Left lobe of liver (tissue), 2 donors: Measurements from ENCODE around the gene FOXO1. TPM values are rescaled to one million over a fixed set of nuclear protein-coding genes. Genes with fewer than 3 reads are reported as not detected.
A peak's percentile ranks its signal among the peaks of the same experiment; 100 is the strongest.

Source experiments
- ATAC-seq: fragments of 200-7000 bp; cut with Tn5 transposase; one replicate; pipeline ENCODE4 v1.9.1; 2020; ENCODE audit warnings: mild to moderate bottlenecking, moderate library complexity
- DNase-seq: peaks from one replicate; pipeline ENCODE4 v3.0.0-alpha.2; 2020; ENCODE audit warnings: low spot score
- total RNA-seq: library from RNA; stranded (reverse); gene quantifications from one replicate; pipeline ENCODE4 v1.2.1, GENCODE V29; 2021
- donor health status: DM: no; HTN: no; CAD: no; lungs with moderate emphysema.
- donor health status: DM: no; HTN: yes; CAD: no.

Gene FOXO1
- total RNA-seq, 1 donor from 2014 or later: 13.3 TPM

DNA sequence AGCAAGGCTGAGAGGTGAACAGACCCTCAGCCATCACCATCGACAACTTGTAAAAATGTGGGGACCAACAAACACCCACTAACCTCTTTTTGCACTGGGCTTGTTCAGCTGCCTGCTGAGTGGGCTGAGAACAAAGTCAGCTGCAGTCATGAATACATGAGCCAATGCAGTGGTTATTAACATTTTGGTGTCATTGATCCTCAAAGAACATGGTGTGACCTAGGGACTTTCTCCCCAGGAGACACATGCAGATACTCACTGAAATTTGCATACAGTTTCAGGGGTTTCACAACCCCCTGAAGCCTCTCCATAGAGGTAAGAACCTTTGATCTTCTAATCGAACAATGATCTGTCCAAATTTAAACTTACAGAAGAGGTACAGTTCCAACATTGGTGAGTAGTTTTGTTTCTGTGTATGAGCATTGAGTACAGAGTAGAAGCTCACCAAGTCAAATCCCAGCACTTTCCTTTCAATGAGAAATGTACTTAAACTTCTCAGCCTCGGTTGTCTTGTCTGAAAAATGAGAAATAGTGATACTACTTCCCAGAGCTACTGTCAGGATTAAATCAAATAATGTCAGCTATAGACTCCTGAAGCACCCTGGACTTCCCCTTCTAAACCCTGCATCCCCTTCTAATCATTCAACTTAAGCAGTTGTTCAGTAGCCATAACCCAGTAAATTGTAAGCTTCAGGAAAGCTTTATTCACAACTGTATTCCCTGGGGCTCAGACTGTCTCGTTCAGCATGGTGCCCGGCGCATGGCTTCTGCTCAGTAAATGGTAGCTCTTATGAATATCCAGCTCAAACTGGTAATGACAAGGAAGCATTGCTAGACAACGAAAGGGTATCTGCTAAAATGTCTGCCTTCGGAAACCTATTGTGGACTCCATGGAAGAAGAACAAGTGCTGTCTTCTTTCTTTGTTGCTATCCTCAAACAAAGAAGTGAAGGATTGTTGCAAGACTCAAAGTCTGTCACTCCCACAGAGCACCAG lies 148.7 kb downstream of the FOXO1 start:
- ATAC-seq: peak; percentile 39

GRCh38 chr13:40515702-40516101 lies 150.7 kb downstream of the FOXO1 start:
- DNase-seq: no peak

More for the DNA sequence above, 148.7 kb downstream of the FOXO1 start:
- no peak for DNase-seq

DNA sequence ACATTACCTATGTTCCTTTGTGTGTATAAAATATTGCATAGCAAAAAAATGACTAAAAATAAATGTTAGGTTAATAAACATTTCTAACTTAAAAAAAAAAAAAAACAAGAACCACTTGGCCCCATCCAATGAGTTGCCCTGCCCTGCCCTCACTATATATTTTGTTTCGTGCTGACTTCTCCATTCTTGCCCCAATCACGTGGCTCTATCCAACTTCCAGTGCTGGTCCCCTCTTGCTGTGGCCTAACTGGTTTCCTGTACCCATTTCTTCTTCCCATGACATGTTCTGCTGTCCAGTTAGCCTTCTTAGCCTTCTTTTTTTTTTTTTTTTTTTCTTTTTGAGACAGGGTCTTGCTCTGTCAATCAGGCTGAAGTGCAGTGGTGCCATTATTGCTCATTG lies 151.6 kb downstream of the FOXO1 start:
- DNase-seq (no peak), ATAC-seq (no peak)

More at GRCh38 chr13:40515702-40516101, 150.7 kb downstream of the FOXO1 start:
- no peak for ATAC-seq

GRCh38 chr13:40509876-40510275 lies 156.6 kb downstream of the FOXO1 start:
- no peak for ATAC-seq
- no peak for DNase-seq

- ATAC-seq (no peak), DNase-seq (no peak)
Measured at GRCh38 chr13:40508767-40509342, 157.6 kb downstream of the FOXO1 start.

DNA sequence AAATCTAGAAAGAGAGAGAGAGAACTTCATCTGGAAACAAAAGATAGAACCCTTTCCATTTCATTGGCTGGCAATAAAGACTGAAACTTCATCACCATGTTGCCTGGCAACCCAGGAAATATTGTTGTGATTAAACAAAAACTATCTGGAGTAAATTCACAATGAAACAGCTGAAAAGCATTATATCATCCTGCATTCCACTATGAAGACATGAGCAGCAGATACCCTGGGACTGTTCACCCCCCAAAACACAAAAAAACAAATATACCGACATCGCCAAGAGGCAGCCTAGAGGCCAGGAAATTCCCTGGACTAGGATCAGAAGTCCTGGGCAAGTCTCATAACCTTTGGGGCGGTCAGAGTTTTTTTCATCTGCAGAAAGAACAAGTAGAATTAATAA lies 158.3 kb downstream of the FOXO1 start:
- DNase-seq (no peak), ATAC-seq (no peak)

DNA sequence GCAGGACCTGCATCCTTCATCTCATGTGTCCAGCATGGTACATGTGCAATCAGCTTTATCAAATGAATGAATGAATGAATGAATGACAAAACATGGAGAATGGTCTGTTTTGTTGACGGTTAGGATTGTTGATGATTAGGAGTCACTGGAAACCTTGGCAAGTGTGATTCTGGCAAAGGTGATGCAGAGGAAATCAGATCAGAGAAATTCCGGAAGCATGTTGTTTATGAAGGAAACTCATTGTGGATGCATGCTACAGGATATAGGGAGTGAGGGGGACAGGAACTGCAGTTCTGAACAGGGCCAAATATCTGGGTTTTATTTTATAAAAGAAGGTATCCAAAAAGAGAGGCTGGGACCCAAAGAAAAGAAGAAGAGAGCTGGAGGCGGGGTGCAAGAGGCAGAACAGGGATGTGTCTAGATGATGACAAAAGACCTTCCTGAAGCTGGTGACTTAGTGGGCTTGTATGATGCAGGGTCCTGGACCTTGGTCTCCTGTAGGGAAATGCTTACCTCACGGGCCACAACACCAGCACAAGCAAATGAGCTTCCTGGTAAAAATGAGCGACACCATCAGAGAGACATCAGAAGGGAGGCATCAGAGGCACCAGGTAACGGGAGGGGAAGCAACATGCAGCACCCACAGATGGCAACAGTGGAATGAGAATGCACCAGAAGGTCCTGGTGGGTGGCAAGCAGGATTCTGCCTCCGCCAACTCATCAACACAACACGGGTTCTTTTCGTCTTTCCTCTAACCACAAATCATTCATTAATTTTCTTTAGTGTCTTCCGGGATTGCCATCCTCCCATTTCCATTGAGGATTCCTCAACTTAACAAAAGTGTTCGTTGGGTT lies 159.6 kb downstream of the FOXO1 start:
- DNase-seq (no peak), ATAC-seq (no peak)

Other genes starting within 250 kb of the FOXO1 start
- 14.9 TPM for gene MRPS31, start 104.5 kb upstream of the FOXO1 start, total RNA-seq
- 141 TPM for gene SLC25A15, start 123.0 kb upstream of the FOXO1 start, total RNA-seq